GM11168 (cell line): ENCODE results near the gene CEACAM5.

Source experiments
- in situ Hi-C: fragments of 300-500 bp; cut with MboI; formaldehyde crosslinking; loops from one replicate; pipeline ENCODE4 v1.12.0; 2022; ENCODE audit warnings: low sequenced_read_pairs; ENCODE audit not compliant: unreplicated experiment

CEACAM5 gene

GRCh38 chr19:41708481-41708880 lies at the start of gene CEACAM5:
CEACAM5 (plus strand) TSS chr19:41708626; CDS start chr19:41708732, 106 bp downstream.
- in situ Hi-C loops, result no loop called here

GRCh38 chr19:41666075-41666474 lies 42.4 kb upstream of the CEACAM5 start:
- in situ Hi-C loops, result no loop called here

DNA sequence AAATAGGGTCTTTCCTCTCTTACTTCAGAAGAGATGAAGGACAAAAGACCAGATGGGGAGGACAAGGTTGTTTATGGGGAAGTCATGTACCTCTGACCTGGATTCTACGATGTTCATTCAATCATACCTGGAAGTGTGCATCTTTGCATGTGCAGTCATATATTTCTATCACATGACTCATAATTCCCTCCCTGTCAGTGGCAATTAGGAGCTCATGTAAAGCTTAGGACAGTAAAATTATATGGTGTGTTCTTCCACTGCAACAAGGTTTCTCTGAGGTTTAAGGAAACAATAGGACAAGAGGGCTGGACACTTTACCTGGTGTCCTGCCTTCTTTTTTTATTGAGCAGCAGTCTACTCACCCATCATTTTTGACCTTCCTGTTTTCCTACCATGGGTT lies 40.1 kb upstream of the CEACAM5 start:
- in situ Hi-C loops, result no loop called here

GRCh38 chr19:41670755-41671154 lies 37.7 kb upstream of the CEACAM5 start:
- in situ Hi-C loops, result no loop called here

- in situ Hi-C loops, result no loop called here
These were observed 36.9 kb upstream of the CEACAM5 start for GRCh38 chr19:41671486-41671885.

DNA sequence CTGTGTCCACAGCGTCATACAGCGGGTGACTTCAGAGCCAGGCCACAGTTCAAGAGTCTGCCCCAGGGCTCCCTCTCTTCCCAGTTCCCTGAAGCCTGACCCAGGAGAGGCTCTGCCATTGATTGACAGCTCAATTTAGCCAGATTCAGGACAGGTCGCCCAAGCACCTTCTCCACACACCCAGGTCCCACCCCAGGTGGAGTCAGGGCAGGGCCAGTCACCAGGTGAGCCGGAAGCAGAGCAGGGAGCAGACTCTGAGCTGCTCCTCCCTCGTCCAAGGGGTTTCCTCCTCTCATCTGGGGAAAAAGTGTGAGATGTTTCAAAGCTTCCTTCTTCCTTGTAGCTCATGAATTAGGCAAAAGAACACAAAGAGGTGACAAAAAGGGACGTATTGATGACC lies 26.0 kb upstream of the CEACAM5 start:
- in situ Hi-C loops, result no loop called here

GRCh38 chr19:41687419-41687818 lies 21.0 kb upstream of the CEACAM5 start:
- in situ Hi-C loops, result no loop called here

- in situ Hi-C loops, result no loop called here
These were observed 20.3 kb upstream of the CEACAM5 start, which contains the start of gene CEACAM7 for GRCh38 chr19:41688098-41688497. CEACAM7 (minus strand) TSS chr19:41688270; CDS start chr19:41688165, 105 bp downstream.

- in situ Hi-C loops, result no loop called here
These were observed 19.7 kb upstream of the CEACAM5 start for GRCh38 chr19:41688687-41689086.

DNA sequence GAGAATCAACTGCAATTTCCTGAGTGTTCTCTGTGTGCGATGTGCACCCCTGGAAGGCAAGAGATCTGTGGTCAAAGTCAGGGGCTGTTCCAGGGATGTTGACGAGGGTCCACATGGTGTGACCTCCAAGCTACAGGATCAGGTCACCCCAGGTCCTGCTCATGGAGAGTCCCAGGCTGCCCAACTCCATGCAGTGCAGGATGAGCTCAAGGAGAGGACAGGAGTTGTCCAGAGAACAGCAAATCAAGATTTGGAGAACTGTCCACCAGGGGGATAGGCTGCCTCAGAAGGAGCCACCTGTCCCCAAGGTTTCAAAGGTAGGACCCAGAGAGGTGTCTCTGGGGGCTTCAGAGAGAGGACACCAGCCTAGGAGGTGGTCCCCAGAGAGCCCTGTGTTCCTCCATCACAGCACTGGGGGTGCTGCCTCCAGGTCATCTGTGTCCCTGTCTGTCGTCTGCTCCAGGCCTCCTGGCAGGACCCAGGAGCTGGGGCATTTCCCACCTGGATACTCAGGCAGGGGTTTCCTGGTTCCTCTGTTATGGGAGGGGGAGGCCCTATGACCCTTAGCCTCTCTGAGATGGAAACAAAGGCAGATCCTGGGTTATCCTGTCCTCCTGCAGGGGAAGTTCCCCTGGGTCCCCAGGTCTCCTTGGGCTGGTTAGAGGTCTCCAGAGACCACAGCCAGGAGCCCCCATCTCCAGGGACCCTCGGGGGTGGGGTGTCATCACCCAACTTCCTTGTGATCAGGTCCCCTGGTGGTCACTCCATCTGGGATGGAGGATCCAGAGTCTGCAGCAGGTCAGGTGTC lies 18.2 kb upstream of the CEACAM5 start:
- in situ Hi-C loops, result no loop called here

- in situ Hi-C loops, result no loop called here
These were observed 17.7 kb upstream of the CEACAM5 start for GRCh38 chr19:41690801-41691065.

GRCh38 chr19:41691268-41691970 lies 17.0 kb upstream of the CEACAM5 start:
- in situ Hi-C loops, result no loop called here

- in situ Hi-C loops, result no loop called here
These were observed 14.2 kb upstream of the CEACAM5 start for GRCh38 chr19:41694196-41694595.

DNA sequence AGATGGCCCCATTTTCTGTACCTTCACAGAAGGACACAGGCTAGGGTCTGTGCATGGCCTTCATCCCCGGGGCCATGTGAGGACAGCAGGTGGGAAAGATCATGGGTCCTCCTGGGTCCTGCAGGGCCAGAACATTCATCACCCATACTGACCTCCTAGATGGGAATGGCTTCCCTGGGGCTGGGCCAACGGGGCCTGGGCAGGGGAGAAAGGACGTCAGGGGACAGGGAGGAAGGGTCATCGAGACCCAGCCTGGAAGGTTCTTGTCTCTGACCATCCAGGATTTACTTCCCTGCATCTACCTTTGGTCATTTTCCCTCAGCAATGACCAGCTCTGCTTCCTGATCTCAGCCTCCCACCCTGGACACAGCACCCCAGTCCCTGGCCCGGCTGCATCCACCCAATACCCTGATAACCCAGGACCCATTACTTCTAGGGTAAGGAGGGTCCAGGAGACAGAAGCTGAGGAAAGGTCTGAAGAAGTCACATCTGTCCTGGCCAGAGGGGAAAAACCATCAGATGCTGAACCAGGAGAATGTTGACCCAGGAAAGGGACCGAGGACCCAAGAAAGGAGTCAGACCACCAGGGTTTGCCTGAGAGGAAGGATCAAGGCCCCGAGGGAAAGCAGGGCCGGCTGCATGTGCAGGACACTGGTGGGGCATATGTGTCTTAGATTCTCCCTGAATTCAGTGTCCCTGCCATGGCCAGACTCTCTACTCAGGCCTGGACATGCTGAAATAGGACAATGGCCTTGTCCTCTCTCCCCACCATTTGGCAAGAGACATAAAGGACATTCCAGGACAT lies 13.4 kb upstream of the CEACAM5 start:
- in situ Hi-C loops, result no loop called here

- in situ Hi-C loops, result no loop called here
These were observed 12.7 kb upstream of the CEACAM5 start for GRCh38 chr19:41695745-41696144.

DNA sequence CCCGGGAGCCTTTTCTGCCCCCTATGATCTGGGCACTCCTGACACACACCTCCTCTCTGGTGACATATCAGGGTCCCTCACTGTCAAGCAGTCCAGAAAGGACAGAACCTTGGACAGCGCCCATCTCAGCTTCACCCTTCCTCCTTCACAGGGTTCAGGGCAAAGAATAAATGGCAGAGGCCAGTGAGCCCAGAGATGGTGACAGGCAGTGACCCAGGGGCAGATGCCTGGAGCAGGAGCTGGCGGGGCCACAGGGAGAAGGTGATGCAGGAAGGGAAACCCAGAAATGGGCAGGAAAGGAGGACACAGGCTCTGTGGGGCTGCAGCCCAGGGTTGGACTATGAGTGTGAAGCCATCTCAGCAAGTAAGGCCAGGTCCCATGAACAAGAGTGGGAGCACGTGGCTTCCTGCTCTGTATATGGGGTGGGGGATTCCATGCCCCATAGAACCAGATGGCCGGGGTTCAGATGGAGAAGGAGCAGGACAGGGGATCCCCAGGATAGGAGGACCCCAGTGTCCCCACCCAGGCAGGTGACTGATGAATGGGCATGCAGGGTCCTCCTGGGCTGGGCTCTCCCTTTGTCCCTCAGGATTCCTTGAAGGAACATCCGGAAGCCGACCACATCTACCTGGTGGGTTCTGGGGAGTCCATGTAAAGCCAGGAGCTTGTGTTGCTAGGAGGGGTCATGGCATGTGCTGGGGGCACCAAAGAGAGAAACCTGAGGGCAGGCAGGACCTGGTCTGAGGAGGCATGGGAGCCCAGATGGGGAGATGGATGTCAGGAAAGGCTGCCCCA lies 11.8 kb upstream of the CEACAM5 start:
- in situ Hi-C loops, result no loop called here

GRCh38 chr19:41697198-41697855 lies 11.1 kb upstream of the CEACAM5 start:
- in situ Hi-C loops, result no loop called here

- in situ Hi-C loops, result no loop called here
These were observed 9.6 kb upstream of the CEACAM5 start for GRCh38 chr19:41698746-41699230.

GRCh38 chr19:41699231-41699967 lies 9.0 kb upstream of the CEACAM5 start:
- in situ Hi-C loops, result no loop called here
